Smooth muscle cell (in vitro differentiated cells): Measurements from ENCODE around the gene ALDH1A3. TPM values are rescaled to one million over a fixed set of nuclear protein-coding genes. Genes with fewer than 3 reads are reported as not detected.

Experiments
- DNase-seq: peaks from one replicate; lab custom pipeline; 2025; ENCODE audit not compliant: unreplicated experiment; lab: John Stamatoyannopoulos, UW
- H2AFZ ChIP-seq: fragments of 200-600 bp; sonication (generic); 2 replicates; pipeline ENCODE4 v1.6.0; 2016; ENCODE audit warnings: antibody characterized with exemption, low read depth, mild to moderate bottlenecking
- H3F3A ChIP-seq: fragments of 200-600 bp; sonication (generic); 2 replicates; pipeline ENCODE4 v1.6.0; 2017; ENCODE audit warnings: antibody characterized with exemption, low read depth
- H3K27ac ChIP-seq: fragments of 200-600 bp; sonication (generic); 2 replicates; pipeline ENCODE4 v1.5.1; 2016; ENCODE audit warnings: low read depth, mild to moderate bottlenecking
- H3K27me3 ChIP-seq: fragments of 200-600 bp; sonication (generic); 2 replicates; pipeline ENCODE4 v1.6.1; 2016; ENCODE audit warnings: low read depth, mild to moderate bottlenecking
- H3K36me3 ChIP-seq: fragments of 200-600 bp; sonication (generic); 2 replicates; pipeline ENCODE4 v1.5.1; 2016; ENCODE audit warnings: low read depth
- H3K4me1 ChIP-seq: fragments of 200-600 bp; sonication (generic); 2 replicates; pipeline ENCODE4 v1.5.1; 2016; ENCODE audit warnings: low read depth
- H3K4me2 ChIP-seq: fragments of 200-600 bp; sonication (generic); 2 replicates; pipeline ENCODE4 v1.6.0; 2016; ENCODE audit warnings: mild to moderate bottlenecking
- H3K4me3 ChIP-seq: fragments of 200-600 bp; sonication (generic); 2 replicates; pipeline ENCODE4 v1.5.1; 2016; ENCODE audit warnings: mild to moderate bottlenecking
- H3K79me2 ChIP-seq: fragments of 200-600 bp; sonication (generic); 2 replicates; pipeline ENCODE4 v1.6.0; 2016; ENCODE audit warnings: low read depth, mild to moderate bottlenecking
- H3K9ac ChIP-seq: fragments of 200-600 bp; sonication (generic); 2 replicates; pipeline ENCODE4 v1.6.0; 2016; ENCODE audit warnings: low read depth
- H3K9me3 ChIP-seq: fragments of 200-600 bp; sonication (generic); replicated peaks from 2 replicates; pipeline ENCODE4 v1.5.1; 2016; ENCODE audit warnings: low read depth
- H4K20me1 ChIP-seq: fragments of 200-600 bp; sonication (generic); 2 replicates; pipeline ENCODE4 v1.6.0; 2016; ENCODE audit warnings: low read depth
- CTCF ChIP-seq: fragments of 200-600 bp; sonication (generic); IDR thresholded peaks from 2 replicates; pipeline ENCODE4 v1.5.1; 2017; ENCODE audit warnings: borderline replicate concordance, mild to moderate bottlenecking, antibody characterized with exemption; ENCODE audit not compliant: insufficient read depth, poor library complexity, severe bottlenecking
- whole genome bisulfite sequencing: methylation state at CpG from one replicate; pipeline ENCODE4 v1.1.7; 2016; ENCODE audit warnings: low lambda C conversion rate; 5-methylcytosine and 5-hydroxymethylcytosine counted together
- polyA plus RNA-seq: library from polyadenylated mRNA; unstranded; fragments of >200 nt; fragmentation: Nextera tagmentation; extraction: Ambion mirVana; gene quantifications from 2 replicates; pipeline ENCODE4 v1.2.1, GENCODE V29; 2016
- total RNA-seq: library from RNA; depleted of rRNA; stranded (reverse); fragments of >200 nt; gene quantifications from 2 replicates; pipeline ENCODE4 v1.2.3, GENCODE V29; 2014

Gene ALDH1A3
- total and polyA plus RNA-seq, 2 experiments from 2014 or later: 1.3 to 1.6 TPM

DNA sequence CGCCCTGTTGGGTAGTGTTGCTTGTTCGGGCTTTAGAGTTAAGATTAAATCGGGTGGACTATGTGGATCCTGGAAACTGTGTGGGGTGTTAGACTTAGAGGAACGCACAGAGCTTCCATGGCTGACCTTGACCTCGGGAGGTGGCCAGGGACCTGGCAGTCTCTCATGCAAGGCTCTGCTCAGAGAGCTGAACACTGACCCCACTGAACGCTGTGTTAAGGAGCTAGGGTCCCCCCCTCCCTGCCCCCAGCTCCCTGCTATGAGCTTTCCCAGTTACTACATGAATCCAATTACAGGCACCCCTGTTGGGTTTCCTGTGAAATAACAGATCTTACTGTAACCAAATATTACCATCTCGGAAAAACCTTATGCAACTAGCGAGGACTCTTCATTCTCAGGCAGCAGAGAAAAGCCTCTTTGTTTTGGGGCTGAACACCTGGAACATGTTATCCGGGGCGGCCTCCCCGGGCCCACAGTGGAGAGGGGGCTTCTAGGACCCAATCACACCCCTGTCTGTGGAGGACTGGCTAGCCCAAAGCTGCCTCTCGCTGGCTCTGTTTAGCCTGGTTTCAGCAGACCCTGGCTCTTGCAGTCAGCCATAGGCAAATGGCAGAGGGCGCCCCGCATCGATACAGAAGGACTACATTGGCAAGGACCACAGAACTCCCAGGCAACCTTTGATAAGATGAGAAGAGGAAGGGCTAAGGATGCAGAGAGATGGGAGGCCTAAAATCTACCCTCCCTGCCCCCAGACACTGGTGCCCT lies 25.8 kb upstream of the ALDH1A3 start:
- H3F3A ChIP-seq: no peaks in the 10 kb centered on the region
- H3K27ac ChIP-seq: no peak overlapping the region
- no peak overlapping the region for H3K4me3 ChIP-seq
- no peak overlapping the region for H2AFZ ChIP-seq
- H3K4me1 ChIP-seq: no peaks in the 10 kb centered on the region
- DNase-seq: no peak
- H3K36me3 ChIP-seq: no peaks in the 10 kb centered on the region
- H3K4me2 ChIP-seq: no peak overlapping the region
- no peaks in the 10 kb centered on the region for H4K20me1 ChIP-seq
- H3K27me3 ChIP-seq: no peaks in the 10 kb centered on the region
- H3K9ac ChIP-seq: no peak overlapping the region
- WGBS: 89% methylated on average over 15 of the region's 15 CpGs
- TF ChIP-seq CTCF: no peak
- H3K79me2 ChIP-seq: no peaks in the 10 kb centered on the region
- no peaks in the 10 kb centered on the region for H3K9me3 ChIP-seq

GRCh38 chr15:100856867-100857266 lies 22.8 kb upstream of the ALDH1A3 start:
- Histone ChIP-seq H3K27ac (no peak overlapping the region), H4K20me1 (no peaks in the 10 kb centered on the region), H3K4me1 (no peaks in the 10 kb centered on the region), H3K4me3 (no peak overlapping the region), H3K9me3 (no peaks in the 10 kb centered on the region), H3K27me3 (no peaks in the 10 kb centered on the region), H3K79me2 (no peaks in the 10 kb centered on the region), H2AFZ (no peak overlapping the region), H3F3A (no peaks in the 10 kb centered on the region), H3K4me2 (no peak overlapping the region), H3K9ac (no peak overlapping the region), H3K36me3 (no peaks in the 10 kb centered on the region)
- TF ChIP-seq CTCF: no peak
- DNase-seq: no peak
- WGBS: 71% methylated on average over 5 of the region's 5 CpGs

DNA sequence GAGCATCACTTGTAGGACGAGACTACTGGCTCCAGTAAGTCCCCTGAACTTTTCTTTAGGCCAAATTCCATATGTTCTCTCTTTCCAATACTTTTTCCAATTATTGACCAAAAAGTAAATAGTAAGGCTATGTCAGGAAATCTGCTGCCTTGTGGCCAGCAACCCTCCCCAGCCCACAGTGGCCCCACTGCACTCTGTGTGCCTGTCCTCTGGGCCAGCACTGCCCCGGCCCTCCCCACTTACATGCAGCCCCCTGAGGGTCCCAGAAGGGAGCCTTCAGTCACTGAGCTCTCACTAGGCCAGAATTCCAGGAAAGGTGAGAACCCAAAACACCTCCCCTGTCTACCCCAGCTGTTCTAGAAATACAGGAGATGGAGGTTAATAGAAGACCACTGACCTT lies 21.3 kb upstream of the ALDH1A3 start:
- no peaks in the 10 kb centered on the region for H3F3A ChIP-seq
- H4K20me1 ChIP-seq: no peaks in the 10 kb centered on the region
- no peak for TF ChIP-seq CTCF
- WGBS: 96% methylated on average over 2 of the region's 2 CpGs
- H3K9ac ChIP-seq: no peak overlapping the region
- H3K36me3 ChIP-seq: no peaks in the 10 kb centered on the region
- no peak overlapping the region for H3K4me2 ChIP-seq
- no peaks in the 10 kb centered on the region for H3K4me1 ChIP-seq
- no peak overlapping the region for H3K27ac ChIP-seq
- no peak overlapping the region for H2AFZ ChIP-seq
- no peaks in the 10 kb centered on the region for H3K27me3 ChIP-seq
- no peak for DNase-seq
- no peaks in the 10 kb centered on the region for H3K79me2 ChIP-seq
- H3K9me3 ChIP-seq: no peaks in the 10 kb centered on the region
- H3K4me3 ChIP-seq: no peak overlapping the region
